Transverse colon (tissue), 4 donors: Measurements from ENCODE around the gene PRICKLE1. TPM values are rescaled to one million over a fixed set of nuclear protein-coding genes. Genes with fewer than 3 reads are reported as not detected.

ENCODE experiments used
- DNase-seq: peaks from one replicate; pipeline ENCODE4 v3.0.0-alpha.2; 2019
- H3K27ac ChIP-seq, 4 donors: fragments of 200-600 bp; sonication (generic); 2 replicates each; pipeline ENCODE4 v1.5.1; 2016 to 2018; ENCODE audit warnings: inconsistent platforms in 4 of 4
- H3K27me3 ChIP-seq: fragments of 200-600 bp; sonication (generic); 2 replicates; pipeline ENCODE4 v1.5.1; 2017; ENCODE audit warnings: inconsistent platforms
- H3K36me3 ChIP-seq, 4 donors: fragments of 200-600 bp; sonication (generic); 2 replicates each; pipeline ENCODE4 v1.5.1; 2017 to 2019; ENCODE audit warnings: inconsistent platforms in 4 of 4
- H3K4me1 ChIP-seq, 4 donors: fragments of 200-600 bp; sonication (generic); 2 replicates each; pipeline ENCODE4 v1.5.1; 2017 to 2020; ENCODE audit warnings: inconsistent platforms in 4 of 4
- H3K4me3 ChIP-seq, 4 donors: fragments of 200-600 bp; sonication (generic); 1 replicate in 1 of 4; 2 replicates in 3 of 4; pipeline versions ENCODE4 v1.5.1 to v1.6.1; 2017 to 2019; ENCODE audit warnings: inconsistent platforms in 4 of 4
- H3K9me3 ChIP-seq, 2 donors: fragments of 200-600 bp; sonication (generic); 2 replicates each; pipeline ENCODE4 v1.5.1; 2017 to 2019; ENCODE audit warnings: inconsistent platforms in 2 of 2
- CTCF ChIP-seq, 5 experiments: fragments of 200-600 bp in 3 of 5; fragments of 450-650 bp in 2 of 5; sonication (generic) in 3 of 5; IDR thresholded peaks; 1 replicate in 2 of 5; 2 replicates in 3 of 5; pipeline ENCODE4 v1.5.1; 2016 to 2017; ENCODE audit warnings: antibody characterized with exemption in 5 of 5, inconsistent platforms in 3 of 5, mild to moderate bottlenecking in 2 of 5, moderate library complexity in 1 of 5
- EP300 ChIP-seq: sonication (generic); formaldehyde crosslinking; IDR thresholded peaks from one replicate; pipeline ENCODE4 v1.6.1; 2017; ENCODE audit warnings: antibody characterized with exemption, low read depth
- POLR2A ChIP-seq: fragments of 450-650 bp; IDR thresholded peaks from one replicate; pipeline ENCODE4 v1.6.1; 2016; ENCODE audit warnings: antibody characterized with exemption, mild to moderate bottlenecking, moderate library complexity
- POLR2AphosphoS5 ChIP-seq, 3 donors: sonication (generic); formaldehyde crosslinking; IDR thresholded peaks; one replicate each; pipeline ENCODE4 v1.6.1; 2016; ENCODE audit warnings: antibody characterized with exemption in 3 of 3
- WGBS, 2 donors: methylation state at CpG; one replicate each; pipeline ENCODE4 v1.1.5; 2018; ENCODE audit warnings: low coverage in 1 of 2; 5-methylcytosine and 5-hydroxymethylcytosine counted together
- in situ Hi-C, 4 donors: fragments of 200-750 bp; cut with MboI; loops; one replicate each; pipeline versions ENCODE4 v1.15.0 to v1.15.1; 2017; ENCODE audit warnings: low sequenced_read_pairs in 3 of 4, low pct_ligation_motif_present in 1 of 4, low pct_unique_long_range_greater_than_20kb in 1 of 4
- intact Hi-C: fragments of 100-400 bp; cut with DNase I; formaldehyde crosslinking; loops from one replicate; pipeline ENCODE4 v1.15.1; 2023; ENCODE audit warnings: low total_unique reads
- total RNA-seq, 4 donors: library from RNA; depleted of rRNA; stranded (reverse); fragments of >200 nt; gene quantifications; one replicate each; pipeline ENCODE4 v1.1.0, GENCODE V29; 2016

PRICKLE1 gene
- total RNA-seq, 4 donors from 2014 or later: 1.2 to 6.4 (median 2.8) TPM

DNA sequence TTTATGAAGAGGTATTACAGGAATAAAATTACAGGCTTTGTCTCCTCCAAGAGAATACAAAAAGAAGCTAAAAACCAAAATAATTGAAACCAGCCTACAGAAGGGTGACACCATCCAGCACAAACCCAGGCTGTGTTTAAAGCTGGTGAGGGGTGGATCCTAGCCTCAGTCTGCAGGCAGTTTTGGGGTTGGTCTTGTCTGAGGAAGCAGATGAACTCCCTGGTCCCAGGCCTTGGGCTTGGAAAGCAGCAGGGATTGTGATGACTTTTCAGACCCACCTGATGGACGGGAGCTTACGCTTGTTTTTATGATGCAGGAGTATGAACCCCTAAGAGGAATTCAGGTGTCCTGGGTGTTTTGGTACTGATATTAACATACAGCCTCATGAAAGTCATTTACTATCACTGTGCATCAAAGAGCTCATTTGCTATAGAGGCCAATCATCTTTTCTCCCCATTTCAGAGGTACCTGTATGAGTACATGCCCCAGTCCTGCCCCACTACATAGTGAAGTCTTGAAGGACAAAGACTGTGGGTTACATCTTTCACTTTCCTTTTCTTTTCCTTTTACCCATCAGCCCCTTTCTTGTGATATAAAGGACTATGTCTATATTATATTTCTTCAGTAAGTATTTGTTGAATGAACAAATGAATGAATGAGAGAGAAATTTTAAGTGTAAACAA lies 18.1 kb downstream of the PRICKLE1 start:
- no peak overlapping the region for H3K4me3 ChIP-seq
- DNase-seq: no peak
- no peak overlapping the region for H3K27ac ChIP-seq
- no peaks in the 10 kb centered on the region for H3K27me3 ChIP-seq
- H3K36me3 ChIP-seq: no peaks in the 10 kb centered on the region
- H3K4me1 ChIP-seq: no peaks in the 10 kb centered on the region
- TF ChIP-seq POLR2AphosphoS5 (IDR thresholded peaks at IDR 0.05): no peak
- no peak for TF ChIP-seq POLR2A
- no peak for TF ChIP-seq CTCF (IDR thresholded peaks at IDR 0.05)
- no peak for TF ChIP-seq EP300
- intact Hi-C loops: loop anchor here (5.0 kb wide), 1 partner anchor 89 kb away; no protein-coding TSS in a partner anchor
- in situ Hi-C loops: no loop called here
- H3K9me3 ChIP-seq: no peaks in the 10 kb centered on the region
- 92 to 100% methylated on average over 2 of the region's 2 CpGs for WGBS, 2 donors

DNA sequence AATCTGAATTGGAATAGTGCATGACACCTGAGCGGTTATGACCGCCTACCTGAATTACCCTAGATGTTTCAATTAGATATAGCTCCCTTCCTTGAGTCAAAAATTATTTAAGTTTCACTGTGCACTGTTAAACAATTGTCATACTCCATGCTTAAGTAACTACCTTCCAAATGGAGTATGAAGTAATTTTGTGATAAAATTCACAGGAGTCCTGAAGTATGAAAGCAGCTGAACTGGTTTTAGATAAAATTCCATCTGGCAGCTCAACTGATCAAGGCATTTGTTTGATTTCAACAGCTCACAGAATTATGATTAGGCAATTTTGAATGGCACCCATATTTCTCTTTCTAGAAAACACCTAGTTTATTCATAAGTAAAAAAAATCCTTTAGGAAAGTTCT lies 19.5 kb downstream of the PRICKLE1 start:
- in situ Hi-C loops: no loop called here
- H3K9me3 ChIP-seq: no peaks in the 10 kb centered on the region
- TF ChIP-seq EP300: no peak
- no peaks in the 10 kb centered on the region for H3K4me1 ChIP-seq
- no peak overlapping the region for H3K4me3 ChIP-seq
- DNase-seq: no peak
- intact Hi-C loops: loop anchor here (5.0 kb wide), 1 partner anchor 88 kb away; no protein-coding TSS in a partner anchor
- H3K36me3 ChIP-seq: no peaks in the 10 kb centered on the region
- H3K27me3 ChIP-seq: no peaks in the 10 kb centered on the region
- no peak overlapping the region for H3K27ac ChIP-seq
- 59 to 80% methylated on average over 1 to 2 of the region's 2 CpGs for WGBS, 2 donors

DNA sequence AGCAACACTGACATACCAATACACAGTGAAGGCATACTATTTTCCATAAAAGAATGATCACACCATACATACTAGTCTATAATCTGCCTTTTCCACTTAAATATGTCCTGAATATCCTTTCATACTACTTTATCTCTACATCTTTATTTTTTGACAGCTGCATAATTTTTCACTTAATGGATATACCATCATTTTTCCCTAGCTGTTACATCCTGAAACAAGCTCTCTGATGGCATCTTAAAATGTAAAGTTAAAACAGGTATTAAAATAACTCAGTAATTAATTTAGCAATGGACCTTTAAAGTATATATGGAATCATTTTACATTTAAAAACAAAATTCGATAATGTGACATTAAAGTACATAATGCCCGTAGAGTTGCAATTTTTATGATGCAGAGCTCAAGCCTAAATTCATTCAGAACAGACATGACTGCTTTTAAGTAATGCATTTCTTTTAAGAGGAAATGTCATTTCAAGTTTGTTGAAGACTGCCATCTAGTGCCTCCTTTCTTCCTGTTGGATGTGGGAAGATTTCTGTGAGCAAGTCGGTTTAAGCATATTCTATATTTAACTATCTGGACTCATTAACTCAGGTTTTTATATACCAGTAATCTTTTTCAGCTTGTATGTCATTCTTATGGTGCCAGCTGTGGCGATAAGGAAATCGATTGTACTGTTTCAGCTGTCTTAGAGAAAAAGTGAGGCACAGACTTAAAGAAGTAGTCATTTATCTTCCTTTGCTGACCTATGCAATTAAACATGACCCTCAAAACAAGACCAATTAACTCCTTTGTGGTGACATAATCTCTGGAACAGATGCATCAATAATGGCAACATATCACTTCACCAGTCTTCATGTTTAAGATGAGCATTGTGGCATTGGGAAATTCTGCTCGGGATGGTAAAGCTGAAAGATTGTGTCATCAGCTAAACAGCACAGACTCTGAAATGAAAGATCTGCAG lies 20.3 kb downstream of the PRICKLE1 start:
- no peaks in the 10 kb centered on the region for H3K36me3 ChIP-seq
- no peak overlapping the region for H3K4me3 ChIP-seq
- TF ChIP-seq POLR2A: no peak
- no peak for TF ChIP-seq POLR2AphosphoS5 (IDR thresholded peaks at IDR 0.05)
- TF ChIP-seq EP300: no peak
- peak; percentile 36 to 49 (median 43) for TF ChIP-seq CTCF (IDR thresholded peaks at IDR 0.05)
- intact Hi-C loops: no loop called here
- H3K27me3 ChIP-seq: no peaks in the 10 kb centered on the region
- no peak overlapping the region for H3K27ac ChIP-seq
- no peak for DNase-seq
- in situ Hi-C loops: no loop called here
- H3K4me1 ChIP-seq: no peaks in the 10 kb centered on the region
- 20 to 21% methylated on average over 6 of the region's 6 CpGs for WGBS, 2 donors
- H3K9me3 ChIP-seq: no peaks in the 10 kb centered on the region

- Histone ChIP-seq H3K36me3 (no peaks in the 10 kb centered on the region), H3K4me3 (no peak overlapping the region), H3K9me3 (no peaks in the 10 kb centered on the region), H3K4me1 (no peaks in the 10 kb centered on the region), H3K27ac (no peak overlapping the region), H3K27me3 (no peaks in the 10 kb centered on the region)
- intact Hi-C loops (no loop called here), in situ Hi-C loops (no loop called here)
- TF ChIP-seq CTCF (IDR thresholded peaks at IDR 0.05): no peak
- TF ChIP-seq POLR2A: no peak
- no peak for TF ChIP-seq EP300
- TF ChIP-seq POLR2AphosphoS5 (IDR thresholded peaks at IDR 0.05): no peak
- WGBS, 2 donors: 48% methylated on average over 5 of the region's 5 CpGs; no CpG with 5 or more reads in 1 of the 2 donors
- no peak for DNase-seq
These were observed 23.9 kb downstream of the PRICKLE1 start for GRCh38 chr12:42565633-42566032.
